H1 (cell line): ENCODE measurements around the gene PSMF1. TPM values are rescaled to one million over a fixed set of nuclear protein-coding genes. Genes with fewer than 3 reads are reported as not detected.
A peak's percentile ranks its signal among the peaks of the same experiment; 100 is the strongest.

Experiments
- ASH2L ChIP-seq: fragments of 200-600, 300-600 bp; sonication (generic); IDR thresholded peaks from one replicate; pipeline ENCODE4 v1.7.1; 2017; ENCODE audit warnings: low read length
- ATF3 ChIP-seq: IDR thresholded peaks from 2 replicates; pipeline ENCODE4 v1.6.1; 2011; ENCODE audit warnings: low read depth, mild to moderate bottlenecking, low read length; ENCODE audit not compliant: insufficient read depth
- BRCA1 ChIP-seq: IDR thresholded peaks from 2 replicates; pipeline ENCODE4 v1.6.1; 2012; ENCODE audit warnings: low read depth, low read length, improper control_type of control experiment
- CHD2 ChIP-seq: IDR thresholded peaks from 2 replicates; pipeline ENCODE4 v1.6.1; 2012; ENCODE audit warnings: low read length, improper control_type of control experiment
- CTBP2 ChIP-seq: IDR thresholded peaks from 2 replicates; pipeline ENCODE4 v1.7.0; 2011; ENCODE audit warnings: borderline replicate concordance, mild to moderate bottlenecking, moderate library complexity, mixed read lengths, low read length; ENCODE audit not compliant: insufficient read depth, insufficient read length
- EGR1 ChIP-seq: IDR thresholded peaks from 2 replicates; pipeline ENCODE4 v1.6.1; 2011; ENCODE audit warnings: low read depth, low read length, borderline replicate concordance
- EP300 ChIP-seq, 2 experiments: IDR thresholded peaks; 1 replicate in 1 of 2; 2 replicates in 1 of 2; pipeline ENCODE4 v1.6.1; 2011 to 2012; ENCODE audit warnings: low read depth in 2 of 2, low read length in 2 of 2, mild to moderate bottlenecking in 2 of 2, borderline replicate concordance in 1 of 2, inconsistent platforms in 1 of 2, moderate library complexity in 1 of 2
- GTF2F1 ChIP-seq: IDR thresholded peaks from 2 replicates; pipeline ENCODE4 v1.6.1; 2012; ENCODE audit warnings: low read depth, low read length, improper control_type of control experiment, borderline replicate concordance
- JUN ChIP-seq: IDR thresholded peaks from 2 replicates; pipeline ENCODE4 v1.6.1; 2011; ENCODE audit warnings: low read depth, mild to moderate bottlenecking, improper control_type of control experiment, low read length
- JUND ChIP-seq: IDR thresholded peaks from 2 replicates; pipeline ENCODE4 v1.6.1; 2011; ENCODE audit warnings: mild to moderate bottlenecking, improper control_type of control experiment, low read length
- NRF1 ChIP-seq: IDR thresholded peaks from 2 replicates; pipeline ENCODE4 v1.6.1; 2011; ENCODE audit warnings: mild to moderate bottlenecking, low read depth, low read length, improper control_type of control experiment
- POLR2A ChIP-seq, 2 experiments: IDR thresholded peaks; 1 replicate in 1 of 2; 2 replicates in 1 of 2; pipeline ENCODE4 v1.6.1; 2011; ENCODE audit warnings: low read depth in 2 of 2, low read length in 2 of 2, mild to moderate bottlenecking in 2 of 2; ENCODE audit errors: control extremely low read depth in 1 of 2
- POLR2AphosphoS5 ChIP-seq: IDR thresholded peaks from 2 replicates; pipeline ENCODE4 v1.6.1; 2011; ENCODE audit warnings: low read depth, low read length
- RAD21 ChIP-seq, 2 experiments: IDR thresholded peaks in 1 of 2; conservative IDR thresholded peaks in 1 of 2; 2 replicates each; pipeline ENCODE4 v1.6.1; 2011; ENCODE audit warnings: low read depth in 2 of 2, low read length in 2 of 2, improper control_type of control experiment in 1 of 2, inconsistent platforms in 1 of 2, mild to moderate bottlenecking in 1 of 2, moderate library complexity in 1 of 2
- RBBP5 ChIP-seq: IDR thresholded peaks from 2 replicates; pipeline ENCODE4 v1.7.1; 2012; ENCODE audit warnings: low read depth, mild to moderate bottlenecking, inconsistent platforms, low read length, moderate library complexity, borderline replicate concordance
- RFX5 ChIP-seq: IDR thresholded peaks from 2 replicates; pipeline ENCODE4 v1.6.1; 2011; ENCODE audit warnings: low read depth, low read length, improper control_type of control experiment, borderline replicate concordance
- RXRA ChIP-seq: IDR thresholded peaks from 2 replicates; pipeline ENCODE4 v1.6.1; 2011; ENCODE audit warnings: low read depth, mild to moderate bottlenecking, low read length, moderate library complexity; ENCODE audit not compliant: insufficient read depth
- SIN3A ChIP-seq, 2 experiments: IDR thresholded peaks in 1 of 2; conservative IDR thresholded peaks in 1 of 2; 2 replicates each; pipeline ENCODE4 v1.6.1; 2011 to 2012; ENCODE audit warnings: low read length in 2 of 2, improper control_type of control experiment in 1 of 2, low read depth in 1 of 2, mild to moderate bottlenecking in 1 of 2
- SIRT6 ChIP-seq: IDR thresholded peaks from one replicate; pipeline ENCODE4 v1.7.1; 2012; ENCODE audit warnings: low read length, inconsistent platforms
- SIX5 ChIP-seq: IDR thresholded peaks from 2 replicates; pipeline ENCODE4 v1.6.1; 2011; ENCODE audit warnings: mild to moderate bottlenecking, low read depth, low read length
- TAF7 ChIP-seq: optimal IDR thresholded peaks from 2 replicates; pipeline ENCODE3; 2011; ENCODE audit warnings: low read depth, mild to moderate bottlenecking, inconsistent platforms, low read length, moderate library complexity, borderline replicate concordance
- TBP ChIP-seq: IDR thresholded peaks from 2 replicates; pipeline ENCODE4 v1.6.1; 2011; ENCODE audit warnings: low read depth, low read length, improper control_type of control experiment
- polyA plus RNA-seq, 7 experiments: library from polyadenylated mRNA; depleted of rRNA in 3 of 7; stranded (reverse) in 5 of 7; unstranded in 2 of 7; fragments of >200 nt in 5 of 7; fragments of 200-250 nt in 2 of 7; gene quantifications; 1 replicate in 5 of 7; 2 replicates in 1 of 7; 4 replicates in 1 of 7; pipeline versions ENCODE4 v1.2.1 to v1.2.3, GENCODE V29; 2011 to 2013; ENCODE audit warnings: missing spikeins in 2 of 7, mixed read lengths in 2 of 7
- total RNA-seq: library from RNA; stranded (reverse); fragmentation: NEBNext Ultra II Directional; extraction: Animal tissue kit (Norgen Biotek cat#: 25700); gene quantifications from 2 replicates; pipeline ENCODE4 v1.2.1, GENCODE V29; 2021

Gene PSMF1
- total and polyA plus RNA-seq, 2 of the 8 experiments (the other 6 are each of a cell fraction or from before 2014, with no cell fraction given), result 106 to 159 TPM

- TF ChIP-seq EGR1 (no peak), RXRA (no peak), ASH2L (peak; percentile 81), TBP (peak; percentile 94), RAD21 (IDR thresholded peaks at IDR 0.05 in 1 of 2, conservative IDR thresholded peaks at IDR 0.05 in 1 of 2; ENCODE audit: low read depth in 2 of 2, low read length in 2 of 2) (peak in 1 of 2 experiments; percentile 4; a peak in 1 of 4 replicates), JUN (peak; percentile 70; the same call in 1 of the 2 replicates), JUND (peak; percentile 40; the same call in 1 of the 2 replicates), CHD2 (peak; percentile 57), POLR2AphosphoS5 (peak; percentile 73), ATF3 (no peak), NRF1 (no peak; the same call in 1 of the 2 replicates), BRCA1 (peak; percentile 46; the same call in 1 of the 2 replicates), EP300 (IDR thresholded peaks at IDR 0.05; ENCODE audit: borderline replicate concordance in 1 of 2, low read depth in 2 of 2, low read length in 2 of 2) (peak in 1 of 2 experiments; percentile 77; a peak in 2 of 3 replicates), SIRT6 (no peak), GTF2F1 (peak; percentile 91), POLR2A (IDR thresholded peaks at IDR 0.05; ENCODE audit: control extremely low read depth in 1 of 2, low read depth in 2 of 2, low read length in 2 of 2) (peak; percentile 25 to 89), CTBP2 (no peak), RFX5 (no peak), SIX5 (peak; percentile 26; the same call in 1 of the 2 replicates), TAF7 (peak; percentile 65), SIN3A (conservative IDR thresholded peaks at IDR 0.05 in 1 of 2, IDR thresholded peaks at IDR 0.05 in 1 of 2; ENCODE audit: low read depth in 1 of 2, low read length in 2 of 2) (peak; percentile 48 to 95; a peak in 2 of 4 replicates), RBBP5 (peak; percentile 74; the same call in 1 of the 2 replicates)
Observed at GRCh38 chr20:1118336-1119127, at the start of gene PSMF1 (continued).
